Measurements from ENCODE around the gene GSN.

GRCh38 chr9:121220996-121221663 lies 46.8 kb upstream of the GSN start:
- TF ChIP-seq NFE2L2 (conservative IDR thresholded peaks at IDR 0.05; ENCODE audit: low read length) (no peak), USF2 (IDR thresholded peaks at IDR 0.05) (no peak), ZFP36 (IDR thresholded peaks at IDR 0.05; ENCODE audit: borderline replicate concordance, partially characterized antibody) (no peak)

All from A549 (cell line).